GM21717 (cell line): ENCODE results near the gene LRP2.
"Not testable (repeated sequence)": the region's sequence is repeated elsewhere in the genome, so short reads cannot be mapped to it uniquely, and the experiment has no call there.

Experiments used
- ATAC-seq: cut with Tn5 transposase; IDR thresholded peaks from one replicate; pipeline ENCODE4 v1.9.1; 2021; ENCODE audit warnings: mild to moderate bottlenecking, moderate library complexity; ENCODE audit not compliant: unreplicated experiment

Gene LRP2

DNA sequence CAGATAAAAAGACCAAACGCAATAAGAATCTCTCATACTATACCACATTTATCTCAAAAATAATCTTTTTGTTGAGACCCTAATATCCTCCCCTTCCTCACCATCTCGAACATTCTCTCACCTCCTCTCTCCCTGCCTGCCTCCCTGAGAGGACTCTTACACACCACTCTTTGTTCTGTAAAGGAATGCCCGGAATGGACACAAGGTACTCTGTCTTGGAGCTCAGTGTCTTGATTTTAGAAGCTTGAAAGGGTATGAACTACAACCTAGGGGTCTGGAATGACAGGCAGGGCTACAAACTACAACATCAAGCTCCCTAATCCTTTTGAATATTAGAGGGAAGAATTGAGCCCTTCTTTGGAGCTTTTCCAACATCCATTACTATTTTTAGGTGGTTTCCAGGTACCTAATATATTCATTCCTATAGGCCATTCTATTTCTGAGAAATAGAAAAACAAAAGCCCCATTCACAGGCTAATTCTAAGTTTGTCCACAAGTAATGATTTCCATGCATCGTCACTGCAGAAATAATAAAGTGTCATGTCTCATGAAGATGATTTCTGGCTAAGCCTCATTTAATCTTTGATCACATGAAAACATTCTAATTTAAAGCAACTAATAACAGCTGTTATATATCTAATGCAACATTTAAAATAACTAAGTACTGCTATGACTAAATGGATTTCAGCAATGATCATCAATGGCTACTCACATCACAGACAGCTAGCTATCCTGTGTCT lies 60.6 kb downstream of the LRP2 start:
- no peak for ATAC-seq

- no peak for ATAC-seq
Measured at GRCh38 chr2:169300636-169301530, 61.5 kb downstream of the LRP2 start.

DNA sequence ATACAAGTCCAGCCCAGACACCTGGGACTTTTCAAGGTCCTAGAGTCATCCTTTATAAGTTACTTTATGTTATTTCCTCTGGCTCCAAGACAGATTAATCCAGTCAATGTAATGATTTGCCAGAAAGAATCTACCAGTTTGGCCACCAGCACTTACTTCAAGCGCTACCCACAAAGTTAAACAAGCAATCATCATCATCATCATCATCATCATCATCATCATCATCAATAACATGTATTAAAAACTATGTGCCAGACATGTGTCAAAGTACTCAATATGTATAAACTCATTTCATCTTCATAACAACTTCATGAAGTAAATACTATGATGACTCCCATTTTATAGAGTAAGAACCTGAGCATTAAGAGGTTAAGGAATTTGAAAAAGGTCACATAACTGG lies 64.3 kb downstream of the LRP2 start:
- no peak for ATAC-seq

- no peak for ATAC-seq
Measured at GRCh38 chr2:169294001-169294675, 68.2 kb downstream of the LRP2 start.

DNA sequence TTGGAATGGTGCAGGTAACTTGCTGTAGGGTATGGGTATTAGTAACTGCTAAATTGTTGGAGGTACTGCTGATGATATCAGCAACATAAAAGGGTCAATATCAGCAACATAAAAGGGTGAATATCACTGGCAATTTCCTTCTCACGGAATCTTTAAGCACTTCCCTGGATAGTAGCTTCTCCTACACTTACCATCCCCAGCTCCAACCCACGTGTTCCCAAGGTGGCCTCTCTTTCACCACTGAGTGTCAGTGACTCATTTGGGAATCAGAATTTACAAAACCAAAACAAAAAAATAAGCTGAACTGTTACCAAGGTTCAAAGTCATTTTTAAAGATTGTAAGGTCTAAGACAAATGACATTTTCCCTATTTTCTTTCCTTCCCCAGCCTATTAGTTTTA lies 70.8 kb downstream of the LRP2 start:
- ATAC-seq: no peak

DNA sequence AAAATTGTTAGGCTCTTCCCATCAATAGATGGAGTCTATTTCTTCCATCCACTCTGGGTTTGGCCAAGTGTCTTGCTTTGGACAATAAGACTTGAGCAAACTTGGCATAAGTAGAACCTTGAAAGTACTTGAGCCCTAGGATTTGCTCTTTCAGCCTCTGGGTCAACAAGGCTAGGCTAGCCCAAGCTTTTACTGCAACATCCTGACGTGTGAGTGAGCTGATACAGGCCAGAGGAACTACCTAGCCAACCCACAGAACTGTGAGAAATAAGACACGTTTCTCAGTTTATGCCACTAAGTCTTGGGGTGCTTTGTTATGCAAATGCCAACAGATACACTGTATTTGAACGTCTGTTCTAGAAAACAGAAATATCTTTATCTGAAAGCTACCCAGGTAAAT lies 71.9 kb downstream of the LRP2 start:
- no peak for ATAC-seq

DNA sequence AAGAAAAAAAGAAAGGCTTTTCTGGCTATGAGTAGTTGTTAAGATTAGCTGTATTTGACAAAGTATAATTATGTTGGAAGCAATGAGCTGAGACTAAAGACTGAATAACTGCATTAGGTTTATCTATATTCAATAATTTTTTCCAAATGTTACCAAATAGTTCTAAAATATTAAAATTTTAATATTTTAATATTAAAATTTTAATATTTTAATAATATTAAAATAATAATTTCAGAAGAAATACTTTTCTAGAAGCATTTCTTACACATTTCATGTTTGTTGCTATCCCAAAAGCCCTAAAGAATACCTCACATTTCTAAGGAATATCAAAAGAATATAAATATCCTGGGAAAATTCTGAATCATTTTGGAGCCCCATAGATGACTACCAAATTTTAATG lies 74.7 kb downstream of the LRP2 start:
- ATAC-seq: no peak

DNA sequence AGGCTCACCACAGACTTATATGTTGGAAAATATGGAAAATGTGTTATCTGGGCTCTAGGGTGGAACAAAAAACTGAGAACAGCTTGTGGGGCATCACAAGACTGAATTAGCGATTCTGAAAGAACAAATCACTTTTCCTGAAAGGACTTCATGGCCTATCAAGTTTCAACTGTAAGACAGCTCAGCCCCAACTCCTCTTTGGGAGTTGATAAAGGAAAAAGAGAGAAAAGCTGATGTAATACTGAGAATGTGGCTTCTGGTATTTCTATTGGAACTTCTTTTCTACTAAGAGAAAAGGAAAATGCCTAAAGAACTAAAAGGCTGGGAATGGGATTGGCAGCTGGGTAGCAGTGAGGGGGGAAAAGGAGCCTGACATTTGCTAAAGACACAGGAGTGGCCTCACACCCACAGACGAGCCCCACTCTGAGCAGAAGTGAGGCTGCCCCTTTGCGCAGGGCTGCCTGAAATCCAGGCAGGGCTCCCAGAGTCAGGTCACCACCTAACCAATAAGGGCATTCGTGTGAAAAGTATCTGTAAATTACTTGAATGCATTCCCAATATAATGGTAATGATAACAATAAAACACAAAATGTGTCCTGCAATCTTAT lies 75.6 kb downstream of the LRP2 start:
- ATAC-seq: no peak

GRCh38 chr2:169285531-169286235 lies 76.7 kb downstream of the LRP2 start:
- ATAC-seq: no peak

- ATAC-seq: no peak
Measured at GRCh38 chr2:169280502-169280901, 81.8 kb downstream of the LRP2 start.

GRCh38 chr2:169275696-169276444 lies 86.5 kb downstream of the LRP2 start:
- no peak for ATAC-seq

DNA sequence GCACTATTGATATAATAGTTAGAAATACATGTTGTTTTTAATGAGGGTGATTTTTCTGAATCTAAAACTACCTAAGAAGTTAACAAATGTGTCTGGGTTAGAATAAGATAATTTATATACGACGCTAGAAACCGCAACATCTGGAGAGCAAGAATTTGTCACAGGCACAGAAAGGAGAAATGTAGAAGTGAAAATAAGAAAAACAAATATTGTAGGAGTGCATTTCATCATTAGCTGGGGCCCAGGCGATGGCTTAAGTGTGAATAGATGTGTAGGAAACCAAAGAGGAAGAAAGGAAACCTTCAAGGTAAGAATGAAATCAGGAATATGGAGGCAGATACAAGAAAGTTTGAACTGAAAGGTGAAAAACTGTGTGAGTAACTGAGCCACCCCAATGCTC lies 90.3 kb downstream of the LRP2 start:
- no peak for ATAC-seq

DNA sequence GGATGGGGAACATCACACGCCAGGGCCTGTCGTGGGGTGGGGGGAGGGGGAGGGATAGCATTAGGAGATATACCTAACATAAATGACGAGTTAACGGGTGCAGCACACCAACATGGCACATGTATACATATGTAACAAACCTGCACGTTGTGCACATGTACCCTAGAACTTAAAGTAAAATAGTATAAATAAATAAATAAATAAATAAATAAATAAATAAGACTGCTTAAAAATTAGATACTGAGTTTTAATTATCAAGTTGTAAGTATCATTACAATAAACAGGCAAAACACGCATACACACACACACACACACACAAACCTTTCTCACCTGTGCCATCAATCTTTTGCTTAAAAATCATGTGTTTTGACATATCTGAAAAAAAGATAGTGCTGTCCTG lies 91.8 kb downstream of the LRP2 start:
- ATAC-seq: not testable (repeated sequence)

GRCh38 chr2:169265591-169265990 lies 96.7 kb downstream of the LRP2 start:
- ATAC-seq: no peak

GRCh38 chr2:169260846-169261642 lies 101.3 kb downstream of the LRP2 start:
- ATAC-seq: no peak

GRCh38 chr2:169260246-169260645 lies 102.1 kb downstream of the LRP2 start:
- no peak for ATAC-seq

- no peak for ATAC-seq
Measured at GRCh38 chr2:169259402-169259801, 102.9 kb downstream of the LRP2 start.

GRCh38 chr2:169258045-169258601 lies 104.2 kb downstream of the LRP2 start:
- ATAC-seq: no peak

GRCh38 chr2:169254774-169255173 lies 107.6 kb downstream of the LRP2 start:
- ATAC-seq: no peak
